GM23338 (cell line): ENCODE measurements around the gene KMT2E. TPM values are rescaled to one million over a fixed set of nuclear protein-coding genes. Genes with fewer than 3 reads are reported as not detected.

Source experiments
- ATAC-seq: fragments of 200-7000 bp; cut with Tn5 transposase; 3 replicates; pipeline ENCODE4 v1.9.1; 2020
- DNase-seq: peaks from one replicate; pipeline ENCODE4 v3.0.0-alpha.2; 2015; ENCODE audit warnings: low spot score
- H2AFZ ChIP-seq: fragments of 200-600 bp; sonication (generic); 2 replicates; pipeline ENCODE4 v1.8.0; 2016; ENCODE audit warnings: antibody characterized with exemption, mild to moderate bottlenecking, moderate library complexity
- H3F3A ChIP-seq: fragments of 200-600 bp; sonication (generic); replicated peaks from 2 replicates; pipeline ENCODE4 v1.8.0; 2017; ENCODE audit warnings: antibody characterized with exemption, mixed run types, low read depth
- H3K27ac ChIP-seq: fragments of 200-600 bp; sonication (generic); 2 replicates; pipeline ENCODE4 v1.6.1; 2016; ENCODE audit warnings: low read depth
- H3K27me3 ChIP-seq: fragments of 200-600 bp; sonication (generic); 2 replicates; pipeline ENCODE4 v1.8.0; 2016; ENCODE audit warnings: mild to moderate bottlenecking, mixed run types, moderate library complexity; ENCODE audit not compliant: insufficient read depth
- H3K36me3 ChIP-seq: fragments of 200-600 bp; sonication (generic); 2 replicates; pipeline ENCODE4 v1.8.0; 2016; ENCODE audit warnings: mild to moderate bottlenecking; ENCODE audit not compliant: insufficient read depth
- H3K4me1 ChIP-seq: fragments of 200-600 bp; sonication (generic); 2 replicates; pipeline ENCODE4 v1.8.0; 2016; ENCODE audit warnings: mild to moderate bottlenecking, moderate library complexity; ENCODE audit not compliant: insufficient read depth
- H3K4me2 ChIP-seq: fragments of 200-600 bp; sonication (generic); 2 replicates; pipeline ENCODE4 v1.7.1; 2017; ENCODE audit warnings: mixed run types
- H3K4me3 ChIP-seq: fragments of 200-600 bp; sonication (generic); 2 replicates; pipeline ENCODE4 v1.6.1; 2016; ENCODE audit warnings: mixed run types
- H3K79me2 ChIP-seq: fragments of 200-600 bp; sonication (generic); replicated peaks from 2 replicates; pipeline ENCODE4 v1.8.0; 2017; ENCODE audit warnings: mild to moderate bottlenecking; ENCODE audit not compliant: insufficient read depth
- H3K9me2 ChIP-seq: fragments of 200-600 bp; sonication (generic); 2 replicates; pipeline ENCODE4 v1.8.0; 2017; ENCODE audit not compliant: insufficient read depth
- H4K20me1 ChIP-seq: fragments of 200-600 bp; sonication (generic); replicated peaks from 2 replicates; pipeline ENCODE4 v1.8.0; 2017; ENCODE audit warnings: mild to moderate bottlenecking; ENCODE audit not compliant: insufficient read depth
- H3K27ac Mint-ChIP-seq: 2 replicates; pipeline ENCODE4 v1.8.0; 2020; ENCODE audit warnings: inconsistent platforms, mild to moderate bottlenecking, moderate library complexity, mixed read lengths
- H3K27me3 Mint-ChIP-seq: 3 replicates; pipeline ENCODE4 v1.8.0; 2022; ENCODE audit warnings: low read depth, mild to moderate bottlenecking, moderate library complexity, mixed read lengths, inconsistent platforms; ENCODE audit not compliant: insufficient read depth, poor library complexity
- H3K36me3 Mint-ChIP-seq: 3 replicates; pipeline ENCODE4 v1.8.0; 2021; ENCODE audit warnings: low read depth, mild to moderate bottlenecking, inconsistent platforms, moderate library complexity, mixed read lengths
- H3K4me1 Mint-ChIP-seq: 3 replicates; pipeline ENCODE4 v1.8.0; 2020; ENCODE audit warnings: mild to moderate bottlenecking, inconsistent platforms, mixed read lengths
- H3K4me3 Mint-ChIP-seq: 3 replicates; pipeline ENCODE4 v1.8.0; 2021; ENCODE audit warnings: moderate library complexity, mild to moderate bottlenecking, inconsistent platforms, mixed read lengths
- H3K9me3 Mint-ChIP-seq: 3 replicates; pipeline ENCODE4 v1.8.0; 2020; ENCODE audit warnings: moderate library complexity, mild to moderate bottlenecking, inconsistent platforms, mixed read lengths
- CTCF ChIP-seq, 2 experiments: fragments of 200-600 bp in 1 of 2; sonication (generic) in 1 of 2; conservative IDR thresholded peaks; 2 replicates each; pipeline versions ENCODE4 v1.5.1 to v1.6.1; 2016 to 2017; ENCODE audit warnings: antibody characterized with exemption in 2 of 2, low read depth in 2 of 2, mild to moderate bottlenecking in 2 of 2, moderate library complexity in 1 of 2
- ETS1 ChIP-seq: IDR thresholded peaks from 2 replicates; pipeline ENCODE4 v1.6.1; 2016; ENCODE audit warnings: antibody characterized with exemption
- EZH2phosphoT487 ChIP-seq: fragments of 200-600 bp; sonication (generic); IDR thresholded peaks from one replicate; pipeline ENCODE4 v1.8.1; 2018; ENCODE audit warnings: antibody characterized with exemption; ENCODE audit not compliant: unreplicated experiment
- NANOG ChIP-seq: IDR thresholded peaks from 2 replicates; pipeline ENCODE4 v1.6.1; 2016; ENCODE audit warnings: antibody characterized with exemption, borderline replicate concordance
- POLR2AphosphoS5 ChIP-seq: IDR thresholded peaks from 2 replicates; pipeline ENCODE4 v1.6.1; 2016; ENCODE audit warnings: antibody characterized with exemption, low read depth
- STAT1 ChIP-seq: IDR thresholded peaks from one replicate; pipeline ENCODE4 v1.6.1; 2016; ENCODE audit warnings: antibody characterized with exemption; ENCODE audit not compliant: unreplicated experiment
- ZNF114 ChIP-seq: fragments of 250-450 bp; sonication (Bioruptor Pico); IDR thresholded peaks from 2 replicates; pipeline ENCODE4 v1.5.0; 2020; ENCODE audit warnings: mild to moderate bottlenecking, moderate library complexity
- ZNF462 ChIP-seq: fragments of 250-450 bp; sonication (Bioruptor Pico); IDR thresholded peaks from 2 replicates; pipeline ENCODE4 v1.5.0; 2020; ENCODE audit warnings: mild to moderate bottlenecking, moderate library complexity
- polyA plus RNA-seq: library from polyadenylated mRNA; unstranded; fragments of >200 nt; fragmentation: Nextera tagmentation; extraction: Ambion mirVana; gene quantifications from 2 replicates; pipeline ENCODE4 v1.2.1, GENCODE V29; 2016
- total RNA-seq: library from RNA; depleted of rRNA; stranded (reverse); fragments of >200 nt; shearing (Covaris generic); gene quantifications from 2 replicates; pipeline ENCODE4 v1.2.3, GENCODE V29; 2014

The KMT2E gene
- total and polyA plus RNA-seq, 2 experiments from 2014 or later = 50.2 to 70.9 TPM

GRCh38 chr7:105022458-105022857 is 8.5 kb downstream of the KMT2E start (continued):
- TF ChIP-seq ZNF462 = no peak
- no peak for TF ChIP-seq CTCF (conservative IDR thresholded peaks at IDR 0.05; ENCODE audit: low read depth in 2 of 2)
- TF ChIP-seq EZH2phosphoT487 = no peak
- no peak for TF ChIP-seq POLR2AphosphoS5
- no peak for TF ChIP-seq NANOG
- TF ChIP-seq STAT1 = no peak

- no peaks in the 10 kb centered on the region for H3F3A ChIP-seq
- H4K20me1 ChIP-seq = peaks cover 63% of the 10 kb centered on the region
- ATAC-seq = no peak
- H3K4me3 Mint-ChIP-seq = no peak overlapping the region
- peaks cover 2% of the 10 kb centered on the region for H3K27me3 Mint-ChIP-seq
- H3K27me3 ChIP-seq = no peaks in the 10 kb centered on the region
- H3K27ac ChIP-seq = no peak overlapping the region
- 0 out of 2 replicates have a peak overlapping the region, but pooled peaks have one; percentile 39 for H3K4me2 ChIP-seq
- no peaks in the 10 kb centered on the region for H3K36me3 Mint-ChIP-seq
- no peak for DNase-seq
- H3K36me3 ChIP-seq = no peaks in the 10 kb centered on the region
- H3K4me3 ChIP-seq = no peak overlapping the region
- no peaks in the 10 kb centered on the region for H3K9me2 ChIP-seq
- H3K27ac Mint-ChIP-seq = no peak overlapping the region; the same call in 1 of the 2 replicates
- H3K4me1 Mint-ChIP-seq = peaks cover 44% of the 10 kb centered on the region
- H3K9me3 Mint-ChIP-seq = no peaks in the 10 kb centered on the region
- peaks cover 38% of the 10 kb centered on the region for H3K4me1 ChIP-seq
- H2AFZ ChIP-seq = no peak overlapping the region
- TF ChIP-seq NANOG = no peak
- no peak for TF ChIP-seq ZNF114 (CRISPR knock-in tag)
- no peak for TF ChIP-seq EZH2phosphoT487
- no peak for TF ChIP-seq ETS1
- H3K79me2 ChIP-seq = peaks cover 100% of the 10 kb centered on the region
Observed at GRCh38 chr7:105024734-105025133, 10.7 kb downstream of the KMT2E start.
